Gastrocnemius medialis (tissue), 4 donors: ENCODE measurements around the gene HUWE1. TPM values are rescaled to one million over a fixed set of nuclear protein-coding genes. Genes with fewer than 3 reads are reported as not detected.

Experiments used
- ATAC-seq, 2 donors: fragments of 150-250 bp; one replicate each; pipeline ENCODE4 v1.9.1; 2016
- DNase-seq, 2 donors: peaks; one replicate each; pipeline ENCODE4 v3.0.0-alpha.2; 2019
- H3K27ac ChIP-seq, 4 donors: fragments of 200-600 bp; sonication (generic); 1 replicate in 1 of 4; 2 replicates in 3 of 4; pipeline ENCODE4 v1.5.1; 2016 to 2018; ENCODE audit warnings: mild to moderate bottlenecking in 2 of 4, moderate library complexity in 1 of 4
- H3K27me3 ChIP-seq, 3 donors: fragments of 200-600 bp; sonication (generic) in 2 of 3; 1 replicate in 1 of 3; 2 replicates in 2 of 3; pipeline versions ENCODE4 v1.5.1 to v1.6.0; 2016 to 2019; ENCODE audit warnings: mild to moderate bottlenecking in 1 of 3, moderate library complexity in 1 of 3
- H3K36me3 ChIP-seq, 2 donors: fragments of 200-600 bp; sonication (generic) in 1 of 2; one replicate each; pipeline ENCODE4 v1.5.1; 2017 to 2018
- H3K4me1 ChIP-seq, 2 donors: fragments of 200-600 bp; sonication (generic) in 1 of 2; one replicate each; pipeline ENCODE4 v1.5.1; 2016 to 2017; ENCODE audit warnings: mild to moderate bottlenecking in 2 of 2
- H3K4me3 ChIP-seq, 4 donors: fragments of 200-600 bp; sonication (generic) in 3 of 4; 1 replicate in 1 of 4; 2 replicates in 3 of 4; pipeline ENCODE4 v1.5.1; 2016 to 2019; ENCODE audit warnings: mild to moderate bottlenecking in 2 of 4
- H3K9me3 ChIP-seq, 3 donors: fragments of 200-600 bp; sonication (generic) in 2 of 3; 1 replicate in 1 of 3; 2 replicates in 2 of 3; pipeline ENCODE4 v1.5.1; 2016 to 2019
- CTCF ChIP-seq, 5 experiments: fragments of 450-650 bp in 3 of 5; fragments of 200-600 bp in 2 of 5; sonication (generic) in 2 of 5; IDR thresholded peaks in 4 of 5; conservative IDR thresholded peaks in 1 of 5; 1 replicate in 4 of 5; 2 replicates in 1 of 5; pipeline ENCODE4 v1.5.1; 2016 to 2019; ENCODE audit warnings: antibody characterized with exemption in 5 of 5, mild to moderate bottlenecking in 3 of 5, moderate library complexity in 3 of 5
- POLR2A ChIP-seq, 2 donors: fragments of 450-650 bp; IDR thresholded peaks; one replicate each; pipeline ENCODE4 v1.6.1; 2017; ENCODE audit warnings: antibody characterized with exemption in 2 of 2, mild to moderate bottlenecking in 2 of 2, moderate library complexity in 2 of 2
- in situ Hi-C, 4 donors: fragments of 200-750 bp; cut with MboI; loops; one replicate each; pipeline versions ENCODE4 v1.15.0 to v1.8.0; 2017; ENCODE audit warnings: low sequenced_read_pairs in 4 of 4
- intact Hi-C: fragments of 100-400 bp; cut with DNase I; formaldehyde crosslinking; loops from one replicate; pipeline ENCODE4 v1.15.1; 2023; ENCODE audit warnings: low total_unique reads
- total RNA-seq, 4 donors: library from RNA; depleted of rRNA; stranded (reverse); fragments of >200 nt; gene quantifications; one replicate each; pipeline versions ENCODE4 v1.1.0 to v1.2.3, GENCODE V29; 2016

Gene HUWE1
- total RNA-seq, 4 donors from 2014 or later, result 99.7 to 173 (median 142) TPM

- intact Hi-C loops (no loop called here), in situ Hi-C loops (no loop called here)
- Histone ChIP-seq H3K4me3 (no peak overlapping the region), H3K4me1 (no peaks in the 10 kb centered on the region), H3K27ac (no peak overlapping the region), H3K9me3 (no peaks in the 10 kb centered on the region), H3K36me3 (peaks cover 0 to 94% of the 10 kb centered on the region in 2 donors), H3K27me3 (no peaks in the 10 kb centered on the region)
- TF ChIP-seq POLR2A (IDR thresholded peaks at IDR 0.05) (no peak), CTCF (IDR thresholded peaks at IDR 0.05 in 4 of 5, conservative IDR thresholded peaks at IDR 0.05 in 1 of 5) (no peak)
- DNase-seq, result no peak
- ATAC-seq, result no peak
These were observed 98.6 kb downstream of the HUWE1 start for GRCh38 chrX:53587795-53588420.

GRCh38 chrX:53584891-53585290, 101.6 kb downstream of the HUWE1 start:
- H3K4me3 ChIP-seq, result no peak overlapping the region
- H3K36me3 ChIP-seq, result peaks cover 0 to 87% of the 10 kb centered on the region in 2 donors
- intact Hi-C loops, result no loop called here
- H3K9me3 ChIP-seq, result no peaks in the 10 kb centered on the region
- H3K27me3 ChIP-seq, result no peaks in the 10 kb centered on the region
- no peaks in the 10 kb centered on the region for H3K4me1 ChIP-seq
- TF ChIP-seq POLR2A (IDR thresholded peaks at IDR 0.05) (no peak), CTCF (IDR thresholded peaks at IDR 0.05 in 4 of 5, conservative IDR thresholded peaks at IDR 0.05 in 1 of 5) (no peak)
- ATAC-seq, result no peak
- in situ Hi-C loops, result no loop called here
- H3K27ac ChIP-seq, result no peak overlapping the region
- DNase-seq, result no peak

- Histone ChIP-seq H3K4me1 (no peaks in the 10 kb centered on the region), H3K36me3 (peaks cover 0 to 74% of the 10 kb centered on the region in 2 donors), H3K9me3 (no peaks in the 10 kb centered on the region), H3K4me3 (no peak overlapping the region), H3K27me3 (no peaks in the 10 kb centered on the region), H3K27ac (no peak overlapping the region)
- DNase-seq (no peak), ATAC-seq (no peak)
- TF ChIP-seq POLR2A (IDR thresholded peaks at IDR 0.05) (no peak), CTCF (IDR thresholded peaks at IDR 0.05 in 4 of 5, conservative IDR thresholded peaks at IDR 0.05 in 1 of 5) (no peak)
- in situ Hi-C loops, result no loop called here
- intact Hi-C loops, result no loop called here
These were observed 102.9 kb downstream of the HUWE1 start for GRCh38 chrX:53583571-53583970.

- DNase-seq (no peak), ATAC-seq (no peak)
- in situ Hi-C loops (no loop called here), intact Hi-C loops (no loop called here)
- TF ChIP-seq CTCF (IDR thresholded peaks at IDR 0.05 in 4 of 5, conservative IDR thresholded peaks at IDR 0.05 in 1 of 5), result no peak
- no peak for TF ChIP-seq POLR2A (IDR thresholded peaks at IDR 0.05)
- no peaks in the 10 kb centered on the region for H3K27me3 ChIP-seq
- H3K4me3 ChIP-seq, result no peak overlapping the region
- peaks cover 0 to 57% of the 10 kb centered on the region in 2 donors for H3K36me3 ChIP-seq
- no peak overlapping the region for H3K27ac ChIP-seq
- no peaks in the 10 kb centered on the region for H3K4me1 ChIP-seq
- H3K9me3 ChIP-seq, result no peaks in the 10 kb centered on the region
These were observed 105.6 kb downstream of the HUWE1 start for GRCh38 chrX:53580742-53581504.
